ENCODE results near the gene CD244. TPM values are rescaled to one million over a fixed set of nuclear protein-coding genes. Genes with fewer than 3 reads are reported as not detected.

CD244 gene, protein sequence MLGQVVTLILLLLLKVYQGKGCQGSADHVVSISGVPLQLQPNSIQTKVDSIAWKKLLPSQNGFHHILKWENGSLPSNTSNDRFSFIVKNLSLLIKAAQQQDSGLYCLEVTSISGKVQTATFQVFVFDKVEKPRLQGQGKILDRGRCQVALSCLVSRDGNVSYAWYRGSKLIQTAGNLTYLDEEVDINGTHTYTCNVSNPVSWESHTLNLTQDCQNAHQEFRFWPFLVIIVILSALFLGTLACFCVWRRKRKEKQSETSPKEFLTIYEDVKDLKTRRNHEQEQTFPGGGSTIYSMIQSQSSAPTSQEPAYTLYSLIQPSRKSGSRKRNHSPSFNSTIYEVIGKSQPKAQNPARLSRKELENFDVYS
- total RNA-seq, result not detected in 2 replicates

DNA sequence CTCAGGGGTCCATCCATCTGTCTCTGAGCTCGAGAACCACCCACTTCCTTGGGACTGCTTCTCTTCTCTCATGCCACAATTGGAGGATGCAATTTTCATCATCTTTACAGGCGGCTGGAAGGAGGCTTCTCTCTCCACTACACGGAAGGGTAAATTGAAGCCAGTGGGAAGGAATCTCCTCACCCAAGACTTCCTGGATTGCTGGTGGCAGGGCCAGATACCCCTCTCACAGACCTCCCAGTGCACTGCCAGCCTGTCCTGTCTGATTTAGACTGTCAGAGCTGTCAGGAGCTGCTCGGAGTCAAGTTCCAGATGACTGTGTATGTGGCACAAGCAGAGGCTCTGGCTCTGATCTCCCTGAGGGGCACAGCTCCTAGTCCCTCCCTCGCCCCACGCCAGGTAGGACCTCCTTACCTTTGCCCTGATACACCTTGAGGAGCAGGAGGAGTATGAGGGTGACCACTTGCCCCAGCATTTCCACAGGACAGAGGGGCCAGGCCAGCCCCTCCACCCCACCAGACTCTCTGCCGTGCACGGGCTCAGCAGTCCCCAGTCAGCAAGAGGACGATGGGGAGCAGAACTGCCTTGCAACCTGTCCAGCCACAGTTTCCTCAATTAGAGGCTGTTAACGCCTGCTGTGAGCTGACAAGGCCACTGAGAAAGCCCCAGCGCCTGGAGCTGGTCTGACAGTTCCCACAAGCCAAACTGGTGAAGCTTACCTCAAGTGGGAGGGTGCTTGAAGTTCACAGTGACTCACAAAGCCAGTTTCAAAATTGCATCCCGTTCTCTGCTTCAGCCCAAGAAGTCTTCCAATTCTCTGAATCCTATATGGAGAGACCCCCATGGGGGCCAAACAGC lies at the start of gene CD244:
CD244 (minus strand) TSS at position 685 of the 858 bp plus-strand sequence; CDS start at position 475, 210 bp downstream.

DNA sequence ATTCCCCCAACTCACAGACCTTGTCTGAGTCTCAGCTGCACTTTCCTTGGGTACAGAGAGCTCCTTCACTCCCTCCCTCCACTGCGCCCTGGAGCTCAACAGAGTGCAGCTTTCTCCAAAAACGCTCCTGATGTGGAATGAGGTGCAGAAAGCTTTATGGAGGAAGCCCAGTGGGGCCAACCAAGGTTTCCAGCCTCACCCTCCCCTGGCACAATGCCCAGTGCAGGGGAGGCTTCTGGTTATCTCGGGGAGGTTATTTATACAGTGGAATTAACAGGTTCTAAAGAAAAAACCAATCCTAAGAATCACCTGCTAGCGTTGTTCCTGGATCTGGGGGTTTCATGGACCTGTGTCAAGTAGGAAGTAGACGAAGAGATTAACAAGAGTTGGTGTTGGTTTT lies 22.4 kb upstream of the CD244 start, which contains the start of gene ITLN1:
ITLN1 (minus strand) TSS at position 139 of the 400 bp plus-strand sequence. CDS start 303 bp downstream, outside the sequence.

DNA sequence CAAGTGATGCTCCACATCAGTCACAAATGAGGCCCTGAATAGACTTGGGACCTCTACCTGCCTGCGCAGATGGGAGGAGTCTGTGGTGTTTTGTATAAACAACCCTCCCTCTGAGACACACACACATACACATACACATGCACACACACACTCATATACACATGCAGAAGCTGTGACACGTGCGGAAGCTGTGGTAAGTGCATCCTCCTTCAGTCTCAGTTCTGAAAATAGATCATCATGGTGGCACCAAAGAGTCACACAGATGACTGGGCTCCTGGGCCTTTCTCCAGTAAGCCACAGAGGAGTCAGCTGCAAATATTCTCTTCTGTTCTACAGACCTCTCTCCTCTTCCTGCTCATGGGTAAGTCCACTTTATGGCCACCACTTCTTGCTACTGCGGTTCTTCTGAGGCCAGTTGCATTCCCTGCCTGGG lies 66.7 kb downstream of the CD244 start, which contains the start of gene LY9:
LY9 (plus strand) TSS at position 224 of the 433 bp plus-strand sequence; CDS start at position 238, 14 bp downstream.

Other genes with a start within 250 kb of the CD244 start
- gene SLAMF1, start 215.8 kb downstream of the CD244 start, total RNA-seq, result not detected in 2 replicates
- not detected in 2 replicates for gene CD48, start 151.1 kb downstream of the CD244 start, total RNA-seq
- not detected in 2 replicates for gene SLAMF7, start 123.6 kb downstream of the CD244 start, total RNA-seq
- not detected in 2 replicates for gene LY9, start 66.7 kb downstream of the CD244 start, total RNA-seq
- not detected in 2 replicates for gene ITLN1, start 22.3 kb upstream of the CD244 start, total RNA-seq
- not detected in 2 replicates for gene ITLN2, start 91.9 kb upstream of the CD244 start, total RNA-seq
- 21.2 and 23.2 TPM in 2 replicates for gene F11R, start 158.3 kb upstream of the CD244 start, total RNA-seq
- gene TSTD1, start 176.1 kb upstream of the CD244 start, total RNA-seq, result 10.7 and 17.8 TPM in 2 replicates
- 49.4 and 76.0 TPM in 2 replicates for gene USF1, start 183.1 kb upstream of the CD244 start, total RNA-seq
- gene ARHGAP30, start 207.0 kb upstream of the CD244 start, total RNA-seq, result 0.05 TPM in 1 of 2 replicates, not detected in the other
- gene NECTIN4, start 226.7 kb upstream of the CD244 start, total RNA-seq, result 0.30 and 1.8 TPM in 2 replicates
- 1.2 and 1.5 TPM in 2 replicates for gene KLHDC9, start 235.5 kb upstream of the CD244 start, total RNA-seq

All from smooth muscle cell of the umbilical artery (primary cell).